OCI-LY7 (cell line): ENCODE results near the gene SNX7.

ENCODE experiments used
- EZH2phosphoT487 ChIP-seq: fragments of 200-600 bp; sonication (generic); IDR thresholded peaks from 2 replicates; pipeline ENCODE4 v1.6.1; 2018; ENCODE audit warnings: low read depth, borderline replicate concordance, mild to moderate bottlenecking, mixed run types, antibody characterized with exemption, low read length, moderate library complexity, mixed read lengths
- TF ChIP-seq, protein P1 (sequence below): fragments of 200-600 bp; sonication (generic); conservative IDR thresholded peaks from 2 replicates; pipeline ENCODE4 v1.5.1; 2014; ENCODE audit warnings: mild to moderate bottlenecking, antibody characterized with exemption, low read length, moderate library complexity, mixed read lengths

GRCh38 chr1:98644510-98644909 lies 17.0 kb upstream of the SNX7 start:
- TF ChIP-seq, protein P1, sequence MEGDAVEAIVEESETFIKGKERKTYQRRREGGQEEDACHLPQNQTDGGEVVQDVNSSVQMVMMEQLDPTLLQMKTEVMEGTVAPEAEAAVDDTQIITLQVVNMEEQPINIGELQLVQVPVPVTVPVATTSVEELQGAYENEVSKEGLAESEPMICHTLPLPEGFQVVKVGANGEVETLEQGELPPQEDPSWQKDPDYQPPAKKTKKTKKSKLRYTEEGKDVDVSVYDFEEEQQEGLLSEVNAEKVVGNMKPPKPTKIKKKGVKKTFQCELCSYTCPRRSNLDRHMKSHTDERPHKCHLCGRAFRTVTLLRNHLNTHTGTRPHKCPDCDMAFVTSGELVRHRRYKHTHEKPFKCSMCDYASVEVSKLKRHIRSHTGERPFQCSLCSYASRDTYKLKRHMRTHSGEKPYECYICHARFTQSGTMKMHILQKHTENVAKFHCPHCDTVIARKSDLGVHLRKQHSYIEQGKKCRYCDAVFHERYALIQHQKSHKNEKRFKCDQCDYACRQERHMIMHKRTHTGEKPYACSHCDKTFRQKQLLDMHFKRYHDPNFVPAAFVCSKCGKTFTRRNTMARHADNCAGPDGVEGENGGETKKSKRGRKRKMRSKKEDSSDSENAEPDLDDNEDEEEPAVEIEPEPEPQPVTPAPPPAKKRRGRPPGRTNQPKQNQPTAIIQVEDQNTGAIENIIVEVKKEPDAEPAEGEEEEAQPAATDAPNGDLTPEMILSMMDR = no peak
- TF ChIP-seq EZH2phosphoT487 = no peak
